K562 (cell line): ENCODE measurements around the gene GABARAPL2. TPM values are rescaled to one million over a fixed set of nuclear protein-coding genes. Genes with fewer than 3 reads are reported as not detected.
A peak's percentile ranks its signal among the peaks of the same experiment; 100 is the strongest.

Experiments
- ATAC-seq: fragments of 200-7000 bp; cut with Tn5 transposase; 3 replicates; pipeline ENCODE4 v1.9.1; 2020; ENCODE audit warnings: moderate library complexity
- BruUV-seq: library from RNA; stranded (reverse); fragments of 400-500 nt; replicated peaks from 2 replicates; lab custom pipeline; 2021; lab: Mats Ljungman, UMichigan
- CTCF ChIA-PET: fragments of 300-600 bp; formaldehyde crosslinking; extraction: SDS; loops from one replicate; lab custom pipeline; 2021; ENCODE audit warnings: low intra/inter-chr PET ratio; lab: Yijun Ruan, JAX
- POLR2A ChIA-PET: fragments of 300-600, 350-650 bp; sonication (Branson Sonifier 250); formaldehyde crosslinking; extraction: SDS; loops from one replicate; lab custom pipeline; 2021; ENCODE audit warnings: antibody characterized with exemption, inconsistent platforms; lab: Yijun Ruan, JAX
- DNase-seq, 4 experiments: peaks; one replicate each; pipeline versions ENCODE4 v3.0.0 to v3.0.0-alpha.2; 2011 to 2018; ENCODE audit warnings: low spot score in 3 of 4, mixed read lengths in 3 of 4; ENCODE audit errors: extremely low read depth in 1 of 4
- FAIRE-seq: peaks from 2 replicates; lab custom pipeline; 2011; peaks lifted over from hg19 to GRCh38; lab: Jason Lieb, UNC
- H2AFZ ChIP-seq: 2 replicates; pipeline ENCODE4 v1.6.0; 2011; ENCODE audit warnings: low read depth, low read length, control low read depth, inconsistent platforms
- H3K27ac ChIP-seq: fragments of 200-600 bp; 3 replicates; pipeline ENCODE4 v1.8.0; 2011; ENCODE audit warnings: low read depth, mild to moderate bottlenecking, control low read depth, inconsistent platforms, low read length, moderate library complexity, mixed read lengths; ENCODE audit errors: extremely low read depth
- H3K27me3 ChIP-seq, 2 experiments: fragments of 300-600 bp in 1 of 2; 2 replicates in 1 of 2; 3 replicates in 1 of 2; pipeline versions ENCODE4 v1.6.0 to v1.8.0; 2011; ENCODE audit warnings: inconsistent platforms in 2 of 2, low read length in 2 of 2, mild to moderate bottlenecking in 1 of 2, mixed read lengths in 1 of 2, moderate library complexity in 1 of 2; ENCODE audit not compliant: control insufficient read depth in 2 of 2, insufficient read depth in 2 of 2
- H3K36me3 ChIP-seq: fragments of 300-600 bp; 3 replicates; pipeline ENCODE4 v1.8.0; 2011; ENCODE audit warnings: mild to moderate bottlenecking, low read length, inconsistent platforms; ENCODE audit not compliant: control insufficient read depth, insufficient read depth
- H3K4me1 ChIP-seq, 2 experiments: fragments of 200-600 bp in 1 of 2; replicated peaks in 1 of 2; 2 replicates in 1 of 2; 3 replicates in 1 of 2; pipeline versions ENCODE4 v1.5.1 to v1.8.0; 2011; ENCODE audit warnings: inconsistent platforms in 2 of 2, low read length in 2 of 2, mild to moderate bottlenecking in 1 of 2, mixed read lengths in 1 of 2, moderate library complexity in 1 of 2; ENCODE audit not compliant: control insufficient read depth in 2 of 2, insufficient read depth in 2 of 2
- H3K4me2 ChIP-seq: 2 replicates; pipeline ENCODE4 v1.6.1; 2011; ENCODE audit warnings: low read length, control low read depth, inconsistent platforms, mixed read lengths; ENCODE audit not compliant: insufficient read depth
- H3K4me3 ChIP-seq: fragments of 200-600 bp; sonication (generic), shearing (Covaris generic); 2 replicates; pipeline ENCODE4 v1.5.1; 2016; ENCODE audit warnings: control low read depth, inconsistent platforms
- H3K79me2 ChIP-seq: fragments of 200-600 bp; 3 replicates; pipeline ENCODE4 v1.8.0; 2011; ENCODE audit warnings: low read length, inconsistent platforms; ENCODE audit not compliant: control insufficient read depth, insufficient read depth
- H3K9ac ChIP-seq, 2 experiments: 2 replicates each; pipeline versions ENCODE4 v1.6.0 to v1.6.1; 2011; ENCODE audit warnings: low read depth in 2 of 2, low read length in 2 of 2, control low read depth in 1 of 2, inconsistent platforms in 1 of 2, mild to moderate bottlenecking in 1 of 2, mixed read lengths in 1 of 2; ENCODE audit not compliant: insufficient read depth in 1 of 2
- H3K9me1 ChIP-seq: one replicate; pipeline ENCODE4 v1.6.0; 2011; ENCODE audit warnings: inconsistent platforms, mild to moderate bottlenecking, low read length, moderate library complexity; ENCODE audit not compliant: control insufficient read depth, insufficient read depth
- H3K9me3 ChIP-seq: replicated peaks from 2 replicates; pipeline ENCODE4 v1.5.1; 2011; ENCODE audit warnings: low read depth, low read length, inconsistent platforms; ENCODE audit not compliant: control insufficient read depth, insufficient read depth
- H4K20me1 ChIP-seq: replicated peaks from 2 replicates; pipeline ENCODE4 v1.6.1; 2011; ENCODE audit warnings: low read length, inconsistent platforms, mixed read lengths; ENCODE audit not compliant: control insufficient read depth, insufficient read depth
- EP300 ChIP-seq: IDR thresholded peaks from 2 replicates; pipeline ENCODE4 v1.6.1; 2012; ENCODE audit warnings: low read length, improper control_type of control experiment
- GTF2A2 ChIP-seq: IDR thresholded peaks from 2 replicates; pipeline ENCODE4 v1.6.1; 2016; ENCODE audit warnings: mild to moderate bottlenecking, missing genetic modification characterization, missing compliant biosample characterization
- HEY1 ChIP-seq: fragments of 250-450 bp; sonication (Bioruptor Pico); IDR thresholded peaks from 2 replicates; pipeline ENCODE4 v1.5.0; 2020; ENCODE audit warnings: mild to moderate bottlenecking, moderate library complexity, borderline replicate concordance
- NFRKB ChIP-seq: fragments of 450-650 bp; IDR thresholded peaks from 2 replicates; pipeline ENCODE4 v1.6.1; 2016; ENCODE audit warnings: low read depth
- NR2C2 ChIP-seq, 2 experiments: fragments of 200-800 bp in 1 of 2; sonication (Bioruptor generic) in 1 of 2; sonication (generic) in 1 of 2; formaldehyde crosslinking in 1 of 2; IDR thresholded peaks; 2 replicates each; pipeline versions ENCODE4 v1.6.1 to v1.8.0; 2016 to 2022; ENCODE audit warnings: mild to moderate bottlenecking in 1 of 2, missing compliant biosample characterization in 1 of 2, missing genetic modification characterization in 1 of 2, missing genetic modification reagents in 1 of 2
- ZNF165 ChIP-seq: fragments of 250-450 bp; sonication (Bioruptor Pico); IDR thresholded peaks from 2 replicates; pipeline ENCODE4 v1.4.0; 2020; ENCODE audit warnings: borderline replicate concordance
- ZNF696 ChIP-seq: fragments of 250-450 bp; sonication (Bioruptor Pico); conservative IDR thresholded peaks from 2 replicates; pipeline ENCODE4 v1.4.0; 2020; ENCODE audit warnings: mild to moderate bottlenecking, moderate library complexity
- WGBS: fragments of 100-300 bp; shearing (Covaris generic); methylation state at CpG from one replicate; pipeline ENCODE4 v1.1.6; 2016; ENCODE audit warnings: low coverage, mixed read lengths; ENCODE audit not compliant: insufficient coverage; ENCODE audit errors: missing lambda C conversion rate; 5-methylcytosine and 5-hydroxymethylcytosine counted together
- in situ Hi-C: fragments of 300-500 bp; cut with MboI; formaldehyde crosslinking; loops from 4 replicates; pipeline ENCODE4 v1.15.0; 2018; ENCODE audit warnings: inconsistent platforms, mixed read lengths
- intact Hi-C: fragments of 100-400 bp; cut with micrococcal nuclease; formaldehyde crosslinking; loops from 2 replicates; pipeline ENCODE4 v1.14.2; 2022
- polyA plus RNA-seq, 8 experiments: library from polyadenylated mRNA; depleted of rRNA in 4 of 8; stranded (reverse) in 5 of 8; unstranded in 3 of 8; fragments of >200 nt; fragmentation: Nextera tagmentation in 2 of 8; fragmentation: Illumina TruSeq in 1 of 8; extraction: Ambion mirVana in 2 of 8; extraction: Trizol in 1 of 8; gene quantifications; 2 replicates each; pipeline versions ENCODE4 v1.2.1 to v1.2.3, GENCODE V29; 2011 to 2014; ENCODE audit warnings: inconsistent platforms in 1 of 8, missing spikeins in 1 of 8
- total RNA-seq, 7 experiments: library from RNA; depleted of rRNA in 6 of 7; stranded (reverse); fragments of >200 nt in 6 of 7; fragmentation: Illumina TruSeq in 2 of 7; extraction: Trizol in 2 of 7; gene quantifications; 2 replicates each; pipeline versions ENCODE4 v1.2.1 to v1.2.3, GENCODE V29; 2011 to 2021; ENCODE audit warnings: low replicate concordance in 1 of 7
- TF ChIP-seq, protein P1 (sequence below): fragments of 250-450 bp; sonication (Bioruptor Pico); IDR thresholded peaks from 2 replicates; pipeline ENCODE4 v1.4.0; 2020; ENCODE audit warnings: mild to moderate bottlenecking, moderate library complexity, borderline replicate concordance
- TF ChIP-seq, protein P2 (sequence below): fragments of 450-650 bp; IDR thresholded peaks from 2 replicates; pipeline ENCODE4 v1.6.1; 2017; ENCODE audit warnings: antibody characterized with exemption, mild to moderate bottlenecking

Gene GABARAPL2
- total and polyA plus RNA-seq, 9 of the 15 experiments (the other 6 are each of a cell fraction or from before 2014, with no cell fraction given) = 42.1 to 288 (median 91.8) TPM

DNA sequence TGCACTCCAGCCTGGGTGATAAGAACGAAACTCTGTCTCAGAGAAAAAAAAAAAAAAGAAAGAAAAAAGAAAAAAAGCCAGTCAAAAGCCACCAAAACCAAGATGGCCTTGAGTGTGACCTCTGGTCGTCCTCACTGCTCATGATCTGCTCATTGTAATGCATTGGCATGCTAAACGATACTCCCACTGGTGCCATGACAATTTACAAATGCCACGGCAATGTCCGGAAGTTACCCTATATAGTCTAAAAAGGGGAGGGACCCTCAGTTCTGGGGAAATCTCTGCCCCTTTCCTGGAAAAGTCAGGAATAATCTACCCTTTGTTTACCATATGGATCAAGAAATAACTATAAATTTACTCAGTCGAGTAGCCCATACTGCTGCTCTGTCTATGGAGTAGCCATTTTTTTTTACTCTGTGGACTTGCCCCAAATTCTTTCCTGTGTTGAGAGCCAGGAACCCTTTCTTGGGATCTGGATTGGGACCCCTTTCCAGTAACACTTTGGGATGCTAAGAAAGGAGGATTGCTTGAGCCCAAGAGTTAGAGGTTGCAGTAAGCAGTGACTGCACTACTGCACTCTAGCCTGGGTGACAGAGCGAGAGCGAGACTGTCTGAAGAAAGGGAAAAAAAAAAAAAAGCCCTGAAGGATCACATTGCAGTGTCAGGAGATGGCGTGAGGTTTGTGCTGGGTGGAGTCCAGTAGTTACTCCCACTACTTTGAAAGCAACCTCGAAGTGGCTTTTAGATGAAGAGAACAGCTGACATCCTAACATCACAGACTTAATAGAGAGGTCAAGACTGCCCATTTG lies 6.4 kb upstream of the GABARAPL2 start:
- no peaks in the 10 kb centered on the region for H3K36me3 ChIP-seq
- 1% methylated on average over 9 of the region's 10 CpGs for WGBS
- BruUV-seq = no TSS peak
- H3K4me3 ChIP-seq = peak overlapping the region; percentile 5; the same call in 1 of the 2 replicates
- POLR2A ChIA-PET = interaction anchor here (0.9 to 1.5 kb wide), 2 partner anchors 13 to 62 kb away, joined by 3 read pairs; no protein-coding TSS in a partner anchor
- peaks cover 13 to 27% of the 10 kb centered on the region in 2 experiments for H3K4me1 ChIP-seq
- H3K27me3 ChIP-seq = no peaks in the 10 kb centered on the region
- H2AFZ ChIP-seq = peak overlapping the region; percentile 58
- in situ Hi-C loops (no loop called here), intact Hi-C loops (no loop called here)
- H3K27ac ChIP-seq = peak overlapping the region; percentile 81
- CTCF ChIA-PET = no interaction called here
- FAIRE-seq (peak; percentile 86), DNase-seq (peak in 3 of 4 experiments; percentile 38 to 85 (median 79)), ATAC-seq (peak; percentile 71)
- no peaks in the 10 kb centered on the region for H4K20me1 ChIP-seq
- peak overlapping the region in 1 of 2 experiments; percentile 55; a peak in 3 of 4 replicates for H3K9ac ChIP-seq
- no peaks in the 10 kb centered on the region for H3K9me1 ChIP-seq
- H3K9me3 ChIP-seq = no peaks in the 10 kb centered on the region
- H3K4me2 ChIP-seq = peak overlapping the region; percentile 69
- peaks cover 2% of the 10 kb centered on the region; the same call in 1 of the 3 replicates for H3K79me2 ChIP-seq
- TF ChIP-seq EP300 = peak; percentile 53; the same call in 1 of the 2 replicates
- TF ChIP-seq HEY1 (CRISPR knock-in tag) = no peak
- no peak for TF ChIP-seq NR2C2 (CRISPR knock-in tag; IDR thresholded peaks at IDR 0.05)
- TF ChIP-seq NR2C2 (tag; IDR thresholded peaks at IDR 0.05) = peak; percentile 72
- TF ChIP-seq, protein P1, sequence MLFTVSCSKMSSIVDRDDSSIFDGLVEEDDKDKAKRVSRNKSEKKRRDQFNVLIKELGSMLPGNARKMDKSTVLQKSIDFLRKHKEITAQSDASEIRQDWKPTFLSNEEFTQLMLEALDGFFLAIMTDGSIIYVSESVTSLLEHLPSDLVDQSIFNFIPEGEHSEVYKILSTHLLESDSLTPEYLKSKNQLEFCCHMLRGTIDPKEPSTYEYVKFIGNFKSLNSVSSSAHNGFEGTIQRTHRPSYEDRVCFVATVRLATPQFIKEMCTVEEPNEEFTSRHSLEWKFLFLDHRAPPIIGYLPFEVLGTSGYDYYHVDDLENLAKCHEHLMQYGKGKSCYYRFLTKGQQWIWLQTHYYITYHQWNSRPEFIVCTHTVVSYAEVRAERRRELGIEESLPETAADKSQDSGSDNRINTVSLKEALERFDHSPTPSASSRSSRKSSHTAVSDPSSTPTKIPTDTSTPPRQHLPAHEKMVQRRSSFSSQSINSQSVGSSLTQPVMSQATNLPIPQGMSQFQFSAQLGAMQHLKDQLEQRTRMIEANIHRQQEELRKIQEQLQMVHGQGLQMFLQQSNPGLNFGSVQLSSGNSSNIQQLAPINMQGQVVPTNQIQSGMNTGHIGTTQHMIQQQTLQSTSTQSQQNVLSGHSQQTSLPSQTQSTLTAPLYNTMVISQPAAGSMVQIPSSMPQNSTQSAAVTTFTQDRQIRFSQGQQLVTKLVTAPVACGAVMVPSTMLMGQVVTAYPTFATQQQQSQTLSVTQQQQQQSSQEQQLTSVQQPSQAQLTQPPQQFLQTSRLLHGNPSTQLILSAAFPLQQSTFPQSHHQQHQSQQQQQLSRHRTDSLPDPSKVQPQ (CRISPR knock-in tag) = no peak
- TF ChIP-seq, protein P2, sequence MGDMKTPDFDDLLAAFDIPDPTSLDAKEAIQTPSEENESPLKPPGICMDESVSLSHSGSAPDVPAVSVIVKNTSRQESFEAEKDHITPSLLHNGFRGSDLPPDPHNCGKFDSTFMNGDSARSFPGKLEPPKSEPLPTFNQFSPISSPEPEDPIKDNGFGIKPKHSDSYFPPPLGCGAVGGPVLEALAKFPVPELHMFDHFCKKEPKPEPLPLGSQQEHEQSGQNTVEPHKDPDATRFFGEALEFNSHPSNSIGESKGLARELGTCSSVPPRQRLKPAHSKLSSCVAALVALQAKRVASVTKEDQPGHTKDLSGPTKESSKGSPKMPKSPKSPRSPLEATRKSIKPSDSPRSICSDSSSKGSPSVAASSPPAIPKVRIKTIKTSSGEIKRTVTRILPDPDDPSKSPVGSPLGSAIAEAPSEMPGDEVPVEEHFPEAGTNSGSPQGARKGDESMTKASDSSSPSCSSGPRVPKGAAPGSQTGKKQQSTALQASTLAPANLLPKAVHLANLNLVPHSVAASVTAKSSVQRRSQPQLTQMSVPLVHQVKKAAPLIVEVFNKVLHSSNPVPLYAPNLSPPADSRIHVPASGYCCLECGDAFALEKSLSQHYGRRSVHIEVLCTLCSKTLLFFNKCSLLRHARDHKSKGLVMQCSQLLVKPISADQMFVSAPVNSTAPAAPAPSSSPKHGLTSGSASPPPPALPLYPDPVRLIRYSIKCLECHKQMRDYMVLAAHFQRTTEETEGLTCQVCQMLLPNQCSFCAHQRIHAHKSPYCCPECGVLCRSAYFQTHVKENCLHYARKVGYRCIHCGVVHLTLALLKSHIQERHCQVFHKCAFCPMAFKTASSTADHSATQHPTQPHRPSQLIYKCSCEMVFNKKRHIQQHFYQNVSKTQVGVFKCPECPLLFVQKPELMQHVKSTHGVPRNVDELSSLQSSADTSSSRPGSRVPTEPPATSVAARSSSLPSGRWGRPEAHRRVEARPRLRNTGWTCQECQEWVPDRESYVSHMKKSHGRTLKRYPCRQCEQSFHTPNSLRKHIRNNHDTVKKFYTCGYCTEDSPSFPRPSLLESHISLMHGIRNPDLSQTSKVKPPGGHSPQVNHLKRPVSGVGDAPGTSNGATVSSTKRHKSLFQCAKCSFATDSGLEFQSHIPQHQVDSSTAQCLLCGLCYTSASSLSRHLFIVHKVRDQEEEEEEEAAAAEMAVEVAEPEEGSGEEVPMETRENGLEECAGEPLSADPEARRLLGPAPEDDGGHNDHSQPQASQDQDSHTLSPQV = 0 out of 2 replicates have a peak, but pooled peaks have one; percentile 20
- TF ChIP-seq ZNF696 (CRISPR knock-in tag) = no peak
- no peak for TF ChIP-seq GTF2A2
- TF ChIP-seq NFRKB = 0 out of 2 replicates have a peak, but pooled peaks have one; percentile 52
- TF ChIP-seq ZNF165 (CRISPR knock-in tag) = no peak
